ENCODE measurements around the gene RYR2.

Gene RYR2

GRCh38 chr1:237692255-237692654, 650.3 kb downstream of the RYR2 start:
- no peak for DNase-seq

GRCh38 chr1:237695878-237696277, 653.9 kb downstream of the RYR2 start:
- no peak for DNase-seq

- no peak for DNase-seq
These were observed 658.2 kb downstream of the RYR2 start for GRCh38 chr1:237700181-237700580.

GRCh38 chr1:237701534-237701933, 659.5 kb downstream of the RYR2 start:
- DNase-seq: no peak

- DNase-seq: no peak
These were observed 660.2 kb downstream of the RYR2 start for GRCh38 chr1:237702161-237702560.

GRCh38 chr1:237705462-237705861, 663.5 kb downstream of the RYR2 start:
- DNase-seq: no peak

- no peak for DNase-seq
These were observed 667.4 kb downstream of the RYR2 start for GRCh38 chr1:237709355-237709754.

GRCh38 chr1:237711281-237711680, 669.3 kb downstream of the RYR2 start:
- no peak for DNase-seq

GRCh38 chr1:237712082-237712481, 670.1 kb downstream of the RYR2 start:
- DNase-seq: no peak

- no peak for DNase-seq
These were observed 670.7 kb downstream of the RYR2 start for GRCh38 chr1:237712586-237713157.

- no peak for DNase-seq
These were observed 671.9 kb downstream of the RYR2 start for GRCh38 chr1:237713916-237714315.

GRCh38 chr1:237717106-237717505, 675.1 kb downstream of the RYR2 start:
- no peak for DNase-seq

- no peak for DNase-seq
These were observed 688.9 kb downstream of the RYR2 start for GRCh38 chr1:237730826-237731350.

GRCh38 chr1:237732657-237733056, 690.7 kb downstream of the RYR2 start:
- DNase-seq: no peak

GRCh38 chr1:237736372-237737029, 694.5 kb downstream of the RYR2 start:
- DNase-seq: no peak

GRCh38 chr1:237737448-237737847, 695.5 kb downstream of the RYR2 start:
- DNase-seq: no peak

- DNase-seq: no peak
These were observed 696.1 kb downstream of the RYR2 start for GRCh38 chr1:237737938-237738610.

- no peak for DNase-seq
These were observed 698.9 kb downstream of the RYR2 start for GRCh38 chr1:237740846-237741245.

- DNase-seq: no peak
These were observed 703.6 kb downstream of the RYR2 start for GRCh38 chr1:237745545-237745944.

GRCh38 chr1:237748171-237748960, 706.4 kb downstream of the RYR2 start:
- no peak for DNase-seq

GRCh38 chr1:237749122-237749521, 707.1 kb downstream of the RYR2 start:
- DNase-seq: no peak

- DNase-seq: no peak
These were observed 709.1 kb downstream of the RYR2 start for GRCh38 chr1:237751090-237751489.

GRCh38 chr1:237754627-237755026, 712.6 kb downstream of the RYR2 start:
- DNase-seq: no peak
